SU-DHL-6 (cell line): ENCODE measurements around the gene PIP5K1B.

Experiments used
- CTCF ChIP-seq: fragments of 200-600 bp; sonication (generic); IDR thresholded peaks from one replicate; pipeline ENCODE4 v1.5.1; 2017; ENCODE audit warnings: antibody characterized with exemption, mild to moderate bottlenecking, low read length, moderate library complexity; ENCODE audit not compliant: insufficient read depth, poor library complexity, severe bottlenecking
- EZH2phosphoT487 ChIP-seq: fragments of 200-600 bp; sonication (generic), shearing (Covaris generic); conservative IDR thresholded peaks from 2 replicates; pipeline ENCODE4 v1.6.1; 2018; ENCODE audit warnings: mild to moderate bottlenecking, antibody characterized with exemption, low read length, moderate library complexity, mixed read lengths

DNA sequence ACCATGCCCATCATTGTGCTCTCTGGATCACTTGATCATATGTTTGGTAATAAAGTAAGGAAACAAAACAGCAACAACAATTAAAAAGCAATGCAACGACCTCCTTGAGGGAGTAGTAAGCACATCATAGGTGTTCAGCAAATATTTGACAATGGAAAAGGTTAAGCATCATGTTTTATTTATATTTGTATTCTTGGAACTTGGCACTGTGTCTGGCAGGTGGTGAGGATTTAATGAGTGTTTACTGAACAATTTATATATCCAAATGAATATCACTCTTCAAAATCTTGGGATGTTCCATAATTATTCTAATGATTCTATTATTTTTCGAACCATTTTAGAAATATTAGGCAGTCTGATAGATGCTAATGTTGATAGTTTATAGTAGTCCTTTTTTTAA lies 6.2 kb downstream of the PIP5K1B start:
- TF ChIP-seq CTCF: no peak
- no peak for TF ChIP-seq EZH2phosphoT487
